Measurements from ENCODE around the gene LRP6. TPM values are rescaled to one million over a fixed set of nuclear protein-coding genes. Genes with fewer than 3 reads are reported as not detected.

The LRP6 gene
- total RNA-seq, 1 experiment from 2014 or later = 28.1 TPM

DNA sequence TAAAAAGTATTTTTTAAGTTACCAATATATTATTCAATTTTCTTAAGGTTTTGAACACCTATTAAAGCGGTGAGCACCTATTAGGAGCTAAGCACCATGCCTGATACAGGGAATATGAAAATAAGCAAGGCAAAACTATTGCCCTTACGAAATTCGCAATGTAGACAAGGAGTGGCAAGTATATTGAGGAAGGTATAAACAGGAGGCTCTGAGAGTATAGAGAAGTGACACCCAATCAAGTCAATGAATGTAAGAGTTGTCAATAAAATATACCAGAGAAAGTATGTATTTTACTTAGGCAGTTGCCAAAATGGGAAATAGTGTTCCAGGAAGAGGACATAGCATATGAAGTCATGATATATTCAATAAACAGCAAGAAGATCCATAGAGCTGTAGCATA lies 57.2 kb downstream of the LRP6 start:
- H3K9me3 ChIP-seq (ENCODE audit: control insufficient read depth in 1 of 2, insufficient read depth in 1 of 2, low read depth in 1 of 2, low read length in 2 of 2) = no peaks in the 10 kb centered on the region
- intact Hi-C loops (cut with micrococcal nuclease) = no loop called here
- H3K9me2 ChIP-seq (ENCODE audit: insufficient read depth) = no peaks in the 10 kb centered on the region
- peaks cover 29% of the 10 kb centered on the region for H3K79me2 ChIP-seq (ENCODE audit: insufficient read depth, low read length)
- no peaks in the 10 kb centered on the region for H3K4me1 ChIP-seq (ENCODE audit: control insufficient read depth in 1 of 2, insufficient read depth in 2 of 2, low read length in 2 of 2)
- CTCF ChIA-PET = no interaction called here
- DNase-seq (ENCODE audit: low read depth, low spot score) (no peak), ATAC-seq (no peak)
- no peak overlapping the region for H3K27ac ChIP-seq (ENCODE audit: low read depth, low read length)
- H2AFZ ChIP-seq (ENCODE audit: low read depth, low read length, poor library complexity, severe bottlenecking) = no peak overlapping the region
- POLR2A ChIA-PET = no interaction called here
- no peaks in the 10 kb centered on the region for H3K27me3 ChIP-seq (ENCODE audit: insufficient read depth, low read length)
- no peaks in the 10 kb centered on the region for H3K36me3 ChIP-seq (ENCODE audit: control insufficient read depth in 1 of 2, insufficient read depth in 2 of 2, low read length in 2 of 2)
- TF ChIP-seq YY1 (IDR thresholded peaks at IDR 0.05; ENCODE audit: extremely low read depth, insufficient replicate concordance, low read depth, low read length) (no peak), EGR1 (IDR thresholded peaks at IDR 0.05; ENCODE audit: low read depth) (no peak), CBX3 (IDR thresholded peaks at IDR 0.05; ENCODE audit: low read depth) (no peak), JUND (IDR thresholded peaks at IDR 0.05) (no peak), RAD21 (IDR thresholded peaks at IDR 0.05; ENCODE audit: low read depth) (no peak), SRF (IDR thresholded peaks at IDR 0.05; ENCODE audit: low read depth) (no peak), CEBPB (IDR thresholded peaks at IDR 0.05; ENCODE audit: low read depth) (no peak), EZH2phosphoT487 (IDR thresholded peaks at IDR 0.05; ENCODE audit: borderline replicate concordance) (no peak), MAX (IDR thresholded peaks at IDR 0.05) (no peak), FOSL1 (IDR thresholded peaks at IDR 0.05; ENCODE audit: low read depth) (no peak), SIN3A (IDR thresholded peaks at IDR 0.05; ENCODE audit: low read depth) (no peak), SP1 (IDR thresholded peaks at IDR 0.05; ENCODE audit: low read depth) (no peak), EZH2 (IDR thresholded peaks at IDR 0.05) (no peak), ZFX (IDR thresholded peaks at IDR 0.05) (no peak), TCF7L2 (IDR thresholded peaks at IDR 0.05; ENCODE audit: borderline replicate concordance, extremely low read depth, insufficient read depth, insufficient read length) (no peak), POLR2A (IDR thresholded peaks at IDR 0.05; ENCODE audit: borderline replicate concordance, extremely low read depth, insufficient read depth, insufficient read length) (no peak)
- TF ChIP-seq, protein P1, sequence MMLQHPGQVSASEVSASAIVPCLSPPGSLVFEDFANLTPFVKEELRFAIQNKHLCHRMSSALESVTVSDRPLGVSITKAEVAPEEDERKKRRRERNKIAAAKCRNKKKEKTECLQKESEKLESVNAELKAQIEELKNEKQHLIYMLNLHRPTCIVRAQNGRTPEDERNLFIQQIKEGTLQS (IDR thresholded peaks at IDR 0.05) = no peak
- TF ChIP-seq, protein P2, sequence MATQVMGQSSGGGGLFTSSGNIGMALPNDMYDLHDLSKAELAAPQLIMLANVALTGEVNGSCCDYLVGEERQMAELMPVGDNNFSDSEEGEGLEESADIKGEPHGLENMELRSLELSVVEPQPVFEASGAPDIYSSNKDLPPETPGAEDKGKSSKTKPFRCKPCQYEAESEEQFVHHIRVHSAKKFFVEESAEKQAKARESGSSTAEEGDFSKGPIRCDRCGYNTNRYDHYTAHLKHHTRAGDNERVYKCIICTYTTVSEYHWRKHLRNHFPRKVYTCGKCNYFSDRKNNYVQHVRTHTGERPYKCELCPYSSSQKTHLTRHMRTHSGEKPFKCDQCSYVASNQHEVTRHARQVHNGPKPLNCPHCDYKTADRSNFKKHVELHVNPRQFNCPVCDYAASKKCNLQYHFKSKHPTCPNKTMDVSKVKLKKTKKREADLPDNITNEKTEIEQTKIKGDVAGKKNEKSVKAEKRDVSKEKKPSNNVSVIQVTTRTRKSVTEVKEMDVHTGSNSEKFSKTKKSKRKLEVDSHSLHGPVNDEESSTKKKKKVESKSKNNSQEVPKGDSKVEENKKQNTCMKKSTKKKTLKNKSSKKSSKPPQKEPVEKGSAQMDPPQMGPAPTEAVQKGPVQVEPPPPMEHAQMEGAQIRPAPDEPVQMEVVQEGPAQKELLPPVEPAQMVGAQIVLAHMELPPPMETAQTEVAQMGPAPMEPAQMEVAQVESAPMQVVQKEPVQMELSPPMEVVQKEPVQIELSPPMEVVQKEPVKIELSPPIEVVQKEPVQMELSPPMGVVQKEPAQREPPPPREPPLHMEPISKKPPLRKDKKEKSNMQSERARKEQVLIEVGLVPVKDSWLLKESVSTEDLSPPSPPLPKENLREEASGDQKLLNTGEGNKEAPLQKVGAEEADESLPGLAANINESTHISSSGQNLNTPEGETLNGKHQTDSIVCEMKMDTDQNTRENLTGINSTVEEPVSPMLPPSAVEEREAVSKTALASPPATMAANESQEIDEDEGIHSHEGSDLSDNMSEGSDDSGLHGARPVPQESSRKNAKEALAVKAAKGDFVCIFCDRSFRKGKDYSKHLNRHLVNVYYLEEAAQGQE (IDR thresholded peaks at IDR 0.05; ENCODE audit: low read depth) = no peak
- TF ChIP-seq, protein P3, sequence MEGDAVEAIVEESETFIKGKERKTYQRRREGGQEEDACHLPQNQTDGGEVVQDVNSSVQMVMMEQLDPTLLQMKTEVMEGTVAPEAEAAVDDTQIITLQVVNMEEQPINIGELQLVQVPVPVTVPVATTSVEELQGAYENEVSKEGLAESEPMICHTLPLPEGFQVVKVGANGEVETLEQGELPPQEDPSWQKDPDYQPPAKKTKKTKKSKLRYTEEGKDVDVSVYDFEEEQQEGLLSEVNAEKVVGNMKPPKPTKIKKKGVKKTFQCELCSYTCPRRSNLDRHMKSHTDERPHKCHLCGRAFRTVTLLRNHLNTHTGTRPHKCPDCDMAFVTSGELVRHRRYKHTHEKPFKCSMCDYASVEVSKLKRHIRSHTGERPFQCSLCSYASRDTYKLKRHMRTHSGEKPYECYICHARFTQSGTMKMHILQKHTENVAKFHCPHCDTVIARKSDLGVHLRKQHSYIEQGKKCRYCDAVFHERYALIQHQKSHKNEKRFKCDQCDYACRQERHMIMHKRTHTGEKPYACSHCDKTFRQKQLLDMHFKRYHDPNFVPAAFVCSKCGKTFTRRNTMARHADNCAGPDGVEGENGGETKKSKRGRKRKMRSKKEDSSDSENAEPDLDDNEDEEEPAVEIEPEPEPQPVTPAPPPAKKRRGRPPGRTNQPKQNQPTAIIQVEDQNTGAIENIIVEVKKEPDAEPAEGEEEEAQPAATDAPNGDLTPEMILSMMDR (IDR thresholded peaks at IDR 0.05 in 2 of 3, conservative IDR thresholded peaks at IDR 0.05 in 1 of 3; ENCODE audit: borderline replicate concordance in 1 of 3, insufficient read depth in 1 of 3, low read depth in 2 of 3, low read length in 2 of 3) = no peak
- no TSS peak for BruUV-seq (replicated peaks)
- RAD21 ChIA-PET (ENCODE audit: low non-redundant PET in 1 of 2, low total read pairs in 2 of 2, uncharacterized antibody in 2 of 2, unreplicated experiment in 2 of 2) = no interaction called here
- no peak overlapping the region for H3K4me3 ChIP-seq (replicated peaks in 1 of 2; ENCODE audit: low read depth in 1 of 2, low read length in 2 of 2)
- H3K9ac ChIP-seq (ENCODE audit: low read length) = no peak overlapping the region
- no peaks in the 10 kb centered on the region; the same call in 1 of the 2 replicates for H4K20me1 ChIP-seq (ENCODE audit: insufficient read depth)
- no peak overlapping the region for H3K4me2 ChIP-seq (ENCODE audit: low read length)

Measured in HCT116 (cell line).